ENCODE measurements around the gene POLE2. TPM values are rescaled to one million over a fixed set of nuclear protein-coding genes. Genes with fewer than 3 reads are reported as not detected.

Gene POLE2
- total RNA-seq, 1 donor from 2014 or later: 3.0 TPM

DNA sequence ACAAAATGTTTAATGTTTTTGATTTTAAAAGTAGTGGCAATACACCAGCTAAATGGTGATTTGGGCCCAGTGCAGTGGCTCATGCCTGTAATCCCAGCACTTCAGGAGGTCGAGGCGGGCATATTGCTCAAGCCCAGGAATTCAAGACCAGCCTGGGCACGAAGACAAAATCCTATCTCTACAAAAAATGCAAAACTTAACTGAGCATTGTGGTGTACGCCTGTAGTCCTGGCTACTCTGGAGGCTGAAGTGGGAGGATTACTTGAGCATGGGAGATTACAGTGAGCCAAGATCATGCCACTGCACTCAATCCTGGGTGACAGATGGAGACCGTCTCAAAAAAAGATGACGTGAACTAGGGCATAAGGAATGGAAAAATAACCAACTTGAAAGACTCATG lies 72.2 kb downstream of the POLE2 start:
- no peak overlapping the region for H3K9ac ChIP-seq (ENCODE audit: low read length)
- FAIRE-seq: no peak
- H3K79me2 ChIP-seq (ENCODE audit: insufficient read depth, low read length): peaks cover 49% of the 10 kb centered on the region

DNA sequence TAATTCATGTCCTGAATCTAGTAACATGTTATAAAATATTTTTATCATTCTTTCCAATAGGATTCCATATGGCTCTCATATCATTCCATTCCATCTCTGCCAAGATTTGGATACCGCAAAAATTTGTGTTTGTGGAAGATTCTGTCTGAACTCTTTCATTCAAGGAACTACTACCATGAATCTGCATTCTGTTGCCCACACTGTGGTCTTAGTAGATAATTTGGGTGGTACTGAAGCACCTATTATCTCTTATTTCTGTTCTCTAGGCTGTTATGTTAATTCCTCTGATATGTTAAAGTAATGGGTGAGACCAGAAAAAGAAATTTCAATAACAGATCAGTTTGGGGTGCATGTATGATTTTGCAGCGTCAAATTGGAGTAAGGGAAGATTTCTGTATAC lies 73.8 kb downstream of the POLE2 start:
- FAIRE-seq: no peak
- no peak overlapping the region for H3K4me3 Mint-ChIP-seq (ENCODE audit: unreplicated experiment)
- H4K20me1 ChIP-seq (ENCODE audit: insufficient read depth, low read length): peaks cover 23% of the 10 kb centered on the region
- no peaks in the 10 kb centered on the region for H3K9me3 ChIP-seq (ENCODE audit: insufficient read depth, low read depth, low read length)
- no peak overlapping the region for H3K4me2 ChIP-seq (ENCODE audit: low read length)
- H3K9me3 Mint-ChIP-seq (ENCODE audit: unreplicated experiment): no peaks in the 10 kb centered on the region
- peaks cover 10% of the 10 kb centered on the region for H3K36me3 Mint-ChIP-seq (ENCODE audit: low read depth, unreplicated experiment)
- H3K27ac ChIP-seq (ENCODE audit: low read depth, low read length): no peak overlapping the region
- no peaks in the 10 kb centered on the region for H3K27me3 Mint-ChIP-seq (ENCODE audit: low read depth, unreplicated experiment)
- H3K79me2 ChIP-seq (ENCODE audit: insufficient read depth, low read length): peaks cover 35% of the 10 kb centered on the region
- TF ChIP-seq, protein P1, sequence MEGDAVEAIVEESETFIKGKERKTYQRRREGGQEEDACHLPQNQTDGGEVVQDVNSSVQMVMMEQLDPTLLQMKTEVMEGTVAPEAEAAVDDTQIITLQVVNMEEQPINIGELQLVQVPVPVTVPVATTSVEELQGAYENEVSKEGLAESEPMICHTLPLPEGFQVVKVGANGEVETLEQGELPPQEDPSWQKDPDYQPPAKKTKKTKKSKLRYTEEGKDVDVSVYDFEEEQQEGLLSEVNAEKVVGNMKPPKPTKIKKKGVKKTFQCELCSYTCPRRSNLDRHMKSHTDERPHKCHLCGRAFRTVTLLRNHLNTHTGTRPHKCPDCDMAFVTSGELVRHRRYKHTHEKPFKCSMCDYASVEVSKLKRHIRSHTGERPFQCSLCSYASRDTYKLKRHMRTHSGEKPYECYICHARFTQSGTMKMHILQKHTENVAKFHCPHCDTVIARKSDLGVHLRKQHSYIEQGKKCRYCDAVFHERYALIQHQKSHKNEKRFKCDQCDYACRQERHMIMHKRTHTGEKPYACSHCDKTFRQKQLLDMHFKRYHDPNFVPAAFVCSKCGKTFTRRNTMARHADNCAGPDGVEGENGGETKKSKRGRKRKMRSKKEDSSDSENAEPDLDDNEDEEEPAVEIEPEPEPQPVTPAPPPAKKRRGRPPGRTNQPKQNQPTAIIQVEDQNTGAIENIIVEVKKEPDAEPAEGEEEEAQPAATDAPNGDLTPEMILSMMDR (IDR thresholded peaks at IDR 0.05; ENCODE audit: insufficient read depth, low read depth, low read length): no peak
- no peak for TF ChIP-seq EZH2 (IDR thresholded peaks at IDR 0.05; ENCODE audit: insufficient read depth, low read length)
- H2AFZ ChIP-seq (ENCODE audit: low read depth, low read length): no peak overlapping the region
- H3K4me1 ChIP-seq (ENCODE audit: insufficient read depth, low read length): peaks cover 22% of the 10 kb centered on the region
- no peak overlapping the region for H3K27ac Mint-ChIP-seq (ENCODE audit: unreplicated experiment)
- DNase-seq (ENCODE audit: low read depth): no peak
- H3K36me3 ChIP-seq (ENCODE audit: insufficient read depth, low read length): peaks cover 13% of the 10 kb centered on the region
- peaks cover 19% of the 10 kb centered on the region for H3K4me1 Mint-ChIP-seq (ENCODE audit: low read depth, unreplicated experiment)
- no peak overlapping the region for H3K4me3 ChIP-seq (ENCODE audit: insufficient read depth, low read depth, low read length)
- H3K27me3 ChIP-seq (ENCODE audit: insufficient read depth, low read length): no peaks in the 10 kb centered on the region
- H3K9ac ChIP-seq (ENCODE audit: low read length): no peak overlapping the region

More for the DNA sequence above, 72.2 kb downstream of the POLE2 start:
- Mint-ChIP-seq H3K4me1 (ENCODE audit: low read depth, unreplicated experiment) (peaks cover 19% of the 10 kb centered on the region), H3K4me3 (ENCODE audit: unreplicated experiment) (no peak overlapping the region), H3K27ac (ENCODE audit: unreplicated experiment) (no peak overlapping the region), H3K27me3 (ENCODE audit: low read depth, unreplicated experiment) (no peaks in the 10 kb centered on the region), H3K36me3 (ENCODE audit: low read depth, unreplicated experiment) (peaks cover 10% of the 10 kb centered on the region), H3K9me3 (ENCODE audit: unreplicated experiment) (no peaks in the 10 kb centered on the region)
- Histone ChIP-seq H3K9me3 (ENCODE audit: insufficient read depth, low read depth, low read length) (no peaks in the 10 kb centered on the region), H3K27me3 (ENCODE audit: insufficient read depth, low read length) (no peaks in the 10 kb centered on the region), H3K4me2 (ENCODE audit: low read length) (no peak overlapping the region), H2AFZ (ENCODE audit: low read depth, low read length) (no peak overlapping the region), H4K20me1 (ENCODE audit: insufficient read depth, low read length) (peaks cover 31% of the 10 kb centered on the region), H3K4me3 (ENCODE audit: insufficient read depth, low read depth, low read length) (no peak overlapping the region), H3K4me1 (ENCODE audit: insufficient read depth, low read length) (peaks cover 23% of the 10 kb centered on the region), H3K36me3 (ENCODE audit: insufficient read depth, low read length) (peaks cover 13% of the 10 kb centered on the region), H3K27ac (ENCODE audit: low read depth, low read length) (no peak overlapping the region)
- DNase-seq (ENCODE audit: low read depth): no peak
- TF ChIP-seq EZH2 (IDR thresholded peaks at IDR 0.05; ENCODE audit: insufficient read depth, low read length): no peak
- TF ChIP-seq, protein P1 (IDR thresholded peaks at IDR 0.05; ENCODE audit: insufficient read depth, low read depth, low read length): no peak

DNA sequence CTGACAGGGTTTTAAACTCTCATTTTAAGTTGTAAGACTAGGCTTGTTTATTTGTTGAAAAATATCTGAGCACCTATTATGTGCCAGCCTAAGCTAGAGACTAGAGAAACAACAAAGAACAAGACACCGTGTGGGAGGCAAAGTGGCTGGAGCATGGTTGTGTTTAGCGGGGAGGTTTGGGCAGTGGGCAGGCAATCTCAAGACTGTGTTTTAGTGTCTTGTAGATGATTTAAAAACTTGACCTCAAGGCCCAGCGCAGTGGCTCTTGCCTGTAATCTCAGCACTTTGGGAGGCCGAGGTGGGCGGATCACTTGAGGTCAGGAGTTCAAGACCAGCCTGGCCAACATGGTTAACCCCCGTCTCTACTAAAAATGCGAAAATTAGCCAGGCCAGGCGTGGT lies 75.3 kb downstream of the POLE2 start:
- Mint-ChIP-seq H3K4me1 (ENCODE audit: low read depth, unreplicated experiment) (peaks cover 12% of the 10 kb centered on the region), H3K27ac (ENCODE audit: unreplicated experiment) (no peak overlapping the region), H3K27me3 (ENCODE audit: low read depth, unreplicated experiment) (no peaks in the 10 kb centered on the region), H3K36me3 (ENCODE audit: low read depth, unreplicated experiment) (peaks cover 2% of the 10 kb centered on the region), H3K9me3 (ENCODE audit: unreplicated experiment) (no peaks in the 10 kb centered on the region), H3K4me3 (ENCODE audit: unreplicated experiment) (no peak overlapping the region)
- peaks cover 23% of the 10 kb centered on the region for H3K79me2 ChIP-seq (ENCODE audit: insufficient read depth, low read length)
- H3K4me2 ChIP-seq (ENCODE audit: low read length): no peak overlapping the region
- no peaks in the 10 kb centered on the region for H3K36me3 ChIP-seq (ENCODE audit: insufficient read depth, low read length)
- H3K4me1 ChIP-seq (ENCODE audit: insufficient read depth, low read length): peaks cover 11% of the 10 kb centered on the region
- DNase-seq (ENCODE audit: low read depth) (no peak), FAIRE-seq (no peak)
- H3K9ac ChIP-seq (ENCODE audit: low read length): no peak overlapping the region
- no peaks in the 10 kb centered on the region for H3K9me3 ChIP-seq (ENCODE audit: insufficient read depth, low read depth, low read length)
- H3K4me3 ChIP-seq (ENCODE audit: insufficient read depth, low read depth, low read length): no peak overlapping the region
- no peaks in the 10 kb centered on the region for H3K27me3 ChIP-seq (ENCODE audit: insufficient read depth, low read length)
- H2AFZ ChIP-seq (ENCODE audit: low read depth, low read length): no peak overlapping the region
- peaks cover 10% of the 10 kb centered on the region for H4K20me1 ChIP-seq (ENCODE audit: insufficient read depth, low read length)
- no peak for TF ChIP-seq EZH2 (IDR thresholded peaks at IDR 0.05; ENCODE audit: insufficient read depth, low read length)
- TF ChIP-seq, protein P1 (IDR thresholded peaks at IDR 0.05; ENCODE audit: insufficient read depth, low read depth, low read length): no peak
- H3K27ac ChIP-seq (ENCODE audit: low read depth, low read length): no peak overlapping the region
